ES-I3 (cell line): ENCODE results near the gene ZMYND10.
A peak's percentile ranks its signal among the peaks of the same experiment; 100 is the strongest.

Source experiments
- H3K36me3 ChIP-seq: 2 replicates; pipeline ENCODE4 v1.6.1; 2013; ENCODE audit warnings: mild to moderate bottlenecking, low read length, control low read depth, moderate library complexity; ENCODE audit not compliant: insufficient read depth
- H3K4me1 ChIP-seq: 2 replicates; pipeline ENCODE4 v1.6.1; 2013; ENCODE audit warnings: mild to moderate bottlenecking, control low read depth, low read length; ENCODE audit not compliant: insufficient read depth
- H3K9ac ChIP-seq: 2 replicates; pipeline ENCODE4 v1.6.1; 2013; ENCODE audit warnings: low read depth, mild to moderate bottlenecking, low read length, moderate library complexity
- H3K9me3 ChIP-seq: 2 replicates; pipeline ENCODE4 v1.6.1; 2013; ENCODE audit warnings: mild to moderate bottlenecking, low read length, moderate library complexity; ENCODE audit not compliant: control insufficient read depth, insufficient read depth

ZMYND10 gene

GRCh38 chr3:50345586-50346234, at the start of gene ZMYND10:
TSS of gene ZMYND10 (minus strand) at chr3:50345732. CDS start at chr3:50345579, 153 bp downstream.
- Histone ChIP-seq H3K9me3 (no peaks in the 10 kb centered on the region), H3K36me3 (no peaks in the 10 kb centered on the region), H3K4me1 (no peaks in the 10 kb centered on the region), H3K9ac (peak within 1 kb of the TSS; percentile 58; the same call in 1 of the 2 replicates)

GRCh38 chr3:50393061-50393460, 47.5 kb upstream of the ZMYND10 start:
- Histone ChIP-seq H3K9ac (no peak overlapping the region), H3K4me1 (no peaks in the 10 kb centered on the region; the same call in 1 of the 2 replicates), H3K9me3 (no peaks in the 10 kb centered on the region), H3K36me3 (no peaks in the 10 kb centered on the region)

DNA sequence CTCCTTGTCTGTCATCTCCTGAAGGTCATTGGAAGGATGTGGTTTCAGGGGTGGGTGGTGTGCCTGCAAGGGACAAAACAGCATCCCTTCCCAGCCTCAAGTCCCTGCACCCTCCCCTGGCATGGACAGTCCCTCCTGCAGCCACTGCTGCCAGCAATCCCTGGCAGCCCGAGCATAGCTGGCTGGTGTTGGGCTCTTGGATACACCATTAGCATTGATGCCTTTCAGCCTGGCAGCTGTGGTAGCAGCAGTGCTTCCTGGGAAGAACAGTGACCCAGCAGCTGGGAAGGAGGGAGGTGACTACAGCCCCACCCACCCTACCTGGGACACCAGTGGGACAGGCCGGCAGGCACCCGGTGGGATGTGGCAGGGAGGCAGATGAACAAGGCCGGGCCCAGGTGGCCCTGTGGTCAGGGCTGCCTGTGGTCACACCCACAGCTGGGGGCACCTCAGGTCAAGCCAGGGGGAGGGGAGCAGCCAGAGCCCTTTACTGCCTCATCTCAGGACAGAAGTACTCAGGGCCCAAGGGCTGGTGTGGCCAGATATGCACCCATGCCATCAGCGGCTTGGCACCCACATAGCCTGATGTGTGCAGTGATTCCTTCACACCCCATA, 46.7 kb upstream of the ZMYND10 start:
- Histone ChIP-seq H3K36me3 (no peaks in the 10 kb centered on the region), H3K4me1 (no peaks in the 10 kb centered on the region; the same call in 1 of the 2 replicates), H3K9me3 (no peaks in the 10 kb centered on the region), H3K9ac (no peak overlapping the region)

GRCh38 chr3:50390508-50391224, 45.1 kb upstream of the ZMYND10 start:
- Histone ChIP-seq H3K9me3 (no peaks in the 10 kb centered on the region), H3K36me3 (no peaks in the 10 kb centered on the region), H3K4me1 (no peaks in the 10 kb centered on the region; the same call in 1 of the 2 replicates), H3K9ac (no peak overlapping the region)

GRCh38 chr3:50389414-50389767, 43.9 kb upstream of the ZMYND10 start:
- no peaks in the 10 kb centered on the region for H3K9me3 ChIP-seq
- H3K4me1 ChIP-seq, result no peaks in the 10 kb centered on the region; the same call in 1 of the 2 replicates
- no peaks in the 10 kb centered on the region for H3K36me3 ChIP-seq
- no peak overlapping the region for H3K9ac ChIP-seq

GRCh38 chr3:50388720-50389413, 43.3 kb upstream of the ZMYND10 start:
- Histone ChIP-seq H3K4me1 (no peaks in the 10 kb centered on the region; the same call in 1 of the 2 replicates), H3K9ac (no peak overlapping the region), H3K36me3 (no peaks in the 10 kb centered on the region), H3K9me3 (no peaks in the 10 kb centered on the region)

DNA sequence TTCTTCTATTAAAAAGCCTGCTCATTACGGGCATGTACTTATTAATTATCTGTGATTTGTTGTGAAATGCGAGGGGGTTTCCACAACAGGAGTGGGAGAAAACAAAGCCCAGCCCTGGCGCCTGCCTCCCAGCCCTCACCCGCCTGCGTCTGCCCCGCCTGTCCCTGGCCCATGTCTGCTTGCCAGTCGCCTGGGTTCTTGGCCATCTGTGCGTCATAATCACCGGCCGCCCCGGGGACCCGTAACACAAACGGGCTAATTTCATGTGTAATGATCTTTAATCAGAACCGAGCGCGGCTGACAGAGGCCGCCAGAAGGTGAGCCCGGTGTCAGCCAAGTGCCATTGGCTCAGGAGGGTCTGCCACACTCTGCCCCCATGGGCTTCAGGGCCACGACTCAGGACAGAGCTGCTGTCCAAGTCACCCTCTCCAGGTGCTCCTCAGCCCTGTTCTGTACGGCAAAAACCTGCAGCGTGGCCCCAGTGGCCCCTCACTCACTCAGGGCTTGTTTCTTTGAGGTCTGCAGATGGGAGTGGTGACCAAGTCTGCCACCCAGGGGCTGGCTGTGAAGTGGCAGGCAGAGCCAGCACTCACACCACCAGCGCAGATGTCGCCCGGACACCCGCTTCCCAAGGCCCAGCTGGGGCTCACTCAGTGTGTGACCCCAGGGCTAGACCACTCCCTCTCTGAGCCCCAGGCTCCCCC, 42.6 kb upstream of the ZMYND10 start:
- no peaks in the 10 kb centered on the region for H3K36me3 ChIP-seq
- H3K4me1 ChIP-seq, result no peaks in the 10 kb centered on the region; the same call in 1 of the 2 replicates
- H3K9me3 ChIP-seq, result no peaks in the 10 kb centered on the region
- no peak overlapping the region for H3K9ac ChIP-seq

DNA sequence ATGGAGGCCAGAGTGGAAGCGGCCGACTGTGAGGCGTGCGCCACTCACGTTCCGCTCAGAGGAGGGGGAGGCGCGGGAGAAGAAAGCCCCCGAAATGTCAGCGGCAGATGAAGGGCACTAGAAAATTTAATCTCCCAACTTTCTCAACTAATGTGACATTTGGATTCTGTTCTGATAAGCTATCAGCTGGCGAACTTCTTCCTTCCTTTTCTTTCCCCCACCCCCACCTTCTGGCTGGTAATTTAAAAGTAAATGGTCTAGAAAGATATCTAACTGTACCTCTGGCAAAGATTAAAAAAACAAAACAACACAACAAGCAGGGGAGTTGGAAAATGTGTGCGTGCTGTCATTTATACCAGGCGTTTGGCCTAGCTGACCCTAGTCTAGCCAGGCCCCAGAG, 40.2 kb upstream of the ZMYND10 start:
- Histone ChIP-seq H3K9ac (no peak overlapping the region), H3K36me3 (no peaks in the 10 kb centered on the region), H3K9me3 (no peaks in the 10 kb centered on the region), H3K4me1 (no peaks in the 10 kb centered on the region; the same call in 1 of the 2 replicates)

DNA sequence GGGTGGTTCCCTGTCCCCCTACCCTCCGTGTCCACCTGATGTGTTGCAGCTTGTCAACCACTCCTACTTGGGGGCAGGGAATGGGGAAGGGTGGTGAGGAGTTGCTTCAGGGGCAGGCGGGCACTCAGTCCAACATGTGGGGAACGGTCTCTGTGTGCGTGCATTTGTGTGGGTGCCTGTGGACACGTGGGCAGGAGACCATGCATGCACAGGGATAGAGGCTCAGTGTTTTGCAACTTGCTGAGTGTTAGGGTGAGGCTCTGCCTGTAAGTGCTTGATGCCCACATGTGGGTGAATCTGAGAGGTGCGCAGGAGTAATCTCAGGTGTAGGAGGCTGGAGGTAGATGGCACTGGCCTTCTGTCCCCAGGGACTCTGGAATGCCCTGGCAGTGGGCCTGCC, 38.2 kb upstream of the ZMYND10 start:
- Histone ChIP-seq H3K9ac (no peak overlapping the region), H3K4me1 (no peaks in the 10 kb centered on the region; the same call in 1 of the 2 replicates), H3K9me3 (no peaks in the 10 kb centered on the region), H3K36me3 (no peaks in the 10 kb centered on the region)

DNA sequence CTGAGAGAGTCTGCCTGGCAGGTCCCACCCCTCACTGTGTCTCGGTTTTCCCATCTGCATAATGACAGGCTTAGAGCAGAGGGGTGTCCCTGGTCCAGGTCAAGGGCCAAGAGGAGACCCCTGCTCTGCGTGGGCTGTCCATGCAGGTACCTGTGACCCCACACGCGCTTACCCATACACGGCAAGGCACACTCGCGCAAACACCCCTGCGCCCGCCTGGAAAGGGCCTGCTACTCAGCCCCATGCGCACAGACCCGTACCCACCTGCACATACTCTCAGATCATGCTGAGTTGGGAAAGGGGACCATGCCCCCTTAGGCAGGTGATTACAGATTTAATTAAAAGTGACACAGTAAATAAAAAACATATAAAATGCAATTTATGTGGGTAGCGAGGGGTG, 37.2 kb upstream of the ZMYND10 start:
- Histone ChIP-seq H3K9ac (no peak overlapping the region), H3K9me3 (no peaks in the 10 kb centered on the region), H3K36me3 (no peaks in the 10 kb centered on the region), H3K4me1 (no peaks in the 10 kb centered on the region)

DNA sequence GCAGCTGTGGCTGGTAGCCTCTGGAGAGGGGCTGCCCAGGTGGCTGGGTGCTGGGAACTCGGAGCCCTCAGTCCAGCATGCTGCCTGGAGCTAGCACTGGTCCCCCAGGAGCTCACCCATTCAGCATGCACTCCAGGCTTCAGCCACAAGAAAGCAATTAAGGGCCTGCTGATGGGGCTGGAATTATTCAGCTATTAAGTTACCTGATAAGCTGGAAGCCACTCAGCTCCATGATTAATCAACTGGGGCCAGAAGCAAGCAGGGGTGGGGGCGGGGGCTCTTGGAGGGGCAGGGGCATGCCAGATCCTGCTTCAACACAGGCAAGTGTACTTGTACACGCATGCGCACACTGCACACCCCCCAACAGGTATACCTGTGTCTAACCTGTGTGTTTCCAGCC, 35.9 kb upstream of the ZMYND10 start:
- Histone ChIP-seq H3K9ac (no peak overlapping the region), H3K36me3 (no peaks in the 10 kb centered on the region), H3K4me1 (no peaks in the 10 kb centered on the region), H3K9me3 (no peaks in the 10 kb centered on the region)

- no peaks in the 10 kb centered on the region for H3K36me3 ChIP-seq
- no peaks in the 10 kb centered on the region; the same call in 1 of the 2 replicates for H3K4me1 ChIP-seq
These were observed 35.0 kb upstream of the ZMYND10 start for GRCh38 chr3:50380405-50381085.

DNA sequence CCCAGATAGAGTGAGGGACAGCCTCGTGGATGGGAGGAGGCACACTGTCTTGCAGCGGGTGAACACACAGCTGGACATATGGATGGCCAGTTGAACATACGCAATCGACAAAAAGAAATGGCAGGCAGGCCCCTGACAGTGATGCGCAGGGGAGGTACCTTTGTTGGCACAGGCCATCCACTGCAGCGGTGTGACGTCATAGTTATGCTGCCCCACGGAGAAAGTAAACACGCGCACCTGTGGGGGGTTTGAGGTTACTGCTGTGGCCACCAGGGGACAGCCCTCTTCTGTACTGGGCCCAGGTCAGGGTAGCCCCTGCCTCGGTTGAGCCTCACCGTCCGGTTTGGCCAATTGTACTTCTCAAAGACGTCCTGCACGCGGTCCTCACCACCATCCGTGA, 33.2 kb upstream of the ZMYND10 start:
- H3K36me3 ChIP-seq, result no peaks in the 10 kb centered on the region
- no peaks in the 10 kb centered on the region for H3K9me3 ChIP-seq
- peaks cover 9% of the 10 kb centered on the region; the same call in 1 of the 2 replicates for H3K4me1 ChIP-seq
- no peak overlapping the region for H3K9ac ChIP-seq

More at GRCh38 chr3:50380405-50381085, 35.0 kb upstream of the ZMYND10 start:
- Histone ChIP-seq H3K9ac (no peak overlapping the region), H3K9me3 (no peaks in the 10 kb centered on the region)
